GM12878 (cell line): ENCODE data around the gene DUT. TPM values are rescaled to one million over a fixed set of nuclear protein-coding genes. Genes with fewer than 3 reads are reported as not detected.

ENCODE experiments used
- ATAC-seq: fragments of 200-7000 bp; cut with Tn5 transposase; 3 replicates; pipeline ENCODE4 v1.9.1; 2020; ENCODE audit warnings: mild to moderate bottlenecking, moderate library complexity
- BruUV-seq: library from RNA; stranded (reverse); fragments of 400-500 nt; replicated peaks from 2 replicates; lab custom pipeline; 2021; lab: Mats Ljungman, UMichigan
- CTCF ChIA-PET: fragments of 300-600 bp; sonication (Branson Sonifier 250); formaldehyde crosslinking; extraction: SDS; loops from one replicate; lab custom pipeline; 2021; ENCODE audit warnings: inconsistent platforms; lab: Yijun Ruan, JAX
- POLR2A ChIA-PET: fragments of 350-600 bp; formaldehyde crosslinking; extraction: SDS; loops from one replicate; lab custom pipeline; 2021; ENCODE audit warnings: inconsistent platforms; lab: Charles Lee
- RAD21 ChIA-PET: fragments of 300-600 bp; sonication (Branson Sonifier 250); formaldehyde crosslinking; loops from one replicate; lab custom pipeline; 2023; ENCODE audit warnings: antibody characterized with exemption; ENCODE audit not compliant: unreplicated experiment; lab: Charles Lee
- SMC1A ChIA-PET: fragments of 300-600 bp; sonication (Branson Sonifier 250); formaldehyde crosslinking; loops from one replicate; lab custom pipeline; 2023; ENCODE audit not compliant: unreplicated experiment, uncharacterized antibody; lab: Charles Lee
- DNase-seq: peaks from one replicate; pipeline ENCODE4 v3.0.0-alpha.2; 2011; ENCODE audit warnings: low read depth, low spot score
- FAIRE-seq: peaks from 3 replicates; lab custom pipeline; 2011; peaks lifted over from hg19 to GRCh38; lab: Jason Lieb, UNC
- H2AFZ ChIP-seq: 2 replicates; pipeline ENCODE4 v1.6.0; 2011; ENCODE audit warnings: low read depth, low read length, control low read depth; ENCODE audit not compliant: control insufficient read depth
- H3K27ac ChIP-seq: 2 replicates; pipeline ENCODE4 v1.5.1; 2011; ENCODE audit warnings: control low read depth; ENCODE audit not compliant: control insufficient read depth, insufficient read depth
- H3K27me3 ChIP-seq, 2 experiments: replicated peaks in 1 of 2; 2 replicates each; pipeline versions ENCODE4 v1.6.0 to v1.6.1; 2011; ENCODE audit warnings: low read length in 1 of 2; ENCODE audit not compliant: control insufficient read depth in 2 of 2, insufficient read depth in 2 of 2
- H3K36me3 ChIP-seq, 2 experiments: 2 replicates each; pipeline ENCODE4 v1.5.1; 2011; ENCODE audit warnings: low read length in 1 of 2; ENCODE audit not compliant: control insufficient read depth in 2 of 2, insufficient read depth in 2 of 2
- H3K4me1 ChIP-seq: 2 replicates; pipeline ENCODE4 v1.6.1; 2011; ENCODE audit warnings: mild to moderate bottlenecking, low read length, moderate library complexity, mixed read lengths; ENCODE audit not compliant: control insufficient read depth, insufficient read depth
- H3K4me2 ChIP-seq: 2 replicates; pipeline ENCODE4 v1.6.0; 2011; ENCODE audit warnings: control low read depth; ENCODE audit not compliant: control insufficient read depth, insufficient read depth
- H3K4me3 ChIP-seq: fragments of 200-600 bp; sonication (generic); 2 replicates; pipeline ENCODE4 v1.5.1; 2016
- H3K79me2 ChIP-seq: 2 replicates; pipeline ENCODE4 v1.6.0; 2011; ENCODE audit warnings: low read length; ENCODE audit not compliant: control insufficient read depth, insufficient read depth
- H3K9ac ChIP-seq: 2 replicates; pipeline ENCODE4 v1.8.0; 2011; ENCODE audit warnings: low read length, control low read depth, mixed read lengths; ENCODE audit not compliant: control insufficient read depth, insufficient read depth
- H3K9me3 ChIP-seq: replicated peaks from 3 replicates; pipeline ENCODE4 v1.5.1; 2011; ENCODE audit warnings: mild to moderate bottlenecking, low read length; ENCODE audit not compliant: control insufficient read depth, insufficient read depth
- H4K20me1 ChIP-seq: 2 replicates; pipeline ENCODE4 v1.6.0; 2011; ENCODE audit not compliant: control insufficient read depth, insufficient read depth
- CEBPB ChIP-seq, 2 experiments: fragments of 150-350 bp in 1 of 2; IDR thresholded peaks; 2 replicates each; pipeline ENCODE4 v1.6.1; 2012 to 2014; ENCODE audit warnings: low read depth in 2 of 2, low read length in 2 of 2, borderline replicate concordance in 1 of 2, inconsistent platforms in 1 of 2
- CTCF ChIP-seq, 3 experiments: IDR thresholded peaks in 2 of 3; conservative IDR thresholded peaks in 1 of 3; 2 replicates each; pipeline ENCODE4 v1.5.1; 2011; ENCODE audit warnings: low read depth in 3 of 3, low read length in 3 of 3, mild to moderate bottlenecking in 3 of 3, control low read depth in 2 of 3, moderate library complexity in 2 of 3, inconsistent platforms in 1 of 3, mixed read lengths in 1 of 3; ENCODE audit not compliant: control insufficient read depth in 2 of 3, insufficient read depth in 1 of 3; ENCODE audit errors: extremely low read depth in 1 of 3
- E2F4 ChIP-seq: IDR thresholded peaks from 2 replicates; pipeline ENCODE4 v1.6.1; 2012; ENCODE audit warnings: low read depth, low read length, improper control_type of control experiment
- KDM1A ChIP-seq: fragments of 200-600 bp; sonication (generic); IDR thresholded peaks from 2 replicates; pipeline ENCODE4 v1.6.1; 2016; ENCODE audit warnings: borderline replicate concordance
- MTA2 ChIP-seq: fragments of 450-650 bp; IDR thresholded peaks from 2 replicates; pipeline ENCODE4 v1.6.1; 2016; ENCODE audit warnings: low read depth, mild to moderate bottlenecking, moderate library complexity
- MXI1 ChIP-seq: fragments of 150-350 bp; IDR thresholded peaks from 2 replicates; pipeline ENCODE4 v1.6.1; 2011; ENCODE audit warnings: low read depth, mild to moderate bottlenecking, inconsistent platforms, low read length, improper control_type of control experiment
- NFXL1 ChIP-seq: fragments of 450-650 bp; IDR thresholded peaks from 2 replicates; pipeline ENCODE4 v1.6.1; 2017; ENCODE audit warnings: antibody characterized with exemption, mild to moderate bottlenecking, borderline replicate concordance
- PML ChIP-seq: IDR thresholded peaks from 2 replicates; pipeline ENCODE4 v1.6.1; 2012; ENCODE audit warnings: low read length, inconsistent platforms
- RBBP5 ChIP-seq: fragments of 200-600 bp; sonication (generic); conservative IDR thresholded peaks from 2 replicates; pipeline ENCODE4 v1.6.1; 2016
- SKIL ChIP-seq: fragments of 450-650 bp; IDR thresholded peaks from 2 replicates; pipeline ENCODE4 v1.6.1; 2017; ENCODE audit warnings: mild to moderate bottlenecking, low read depth, inconsistent platforms; ENCODE audit not compliant: poor library complexity, severe bottlenecking
- SMARCA5 ChIP-seq: fragments of 450-650 bp; IDR thresholded peaks from 2 replicates; pipeline ENCODE4 v1.6.1; 2017; ENCODE audit warnings: mild to moderate bottlenecking
- SUZ12 ChIP-seq: fragments of 200-600 bp; sonication (generic); IDR thresholded peaks from one replicate; pipeline ENCODE4 v1.6.1; 2018; ENCODE audit warnings: antibody characterized with exemption, mild to moderate bottlenecking; ENCODE audit not compliant: unreplicated experiment
- TARDBP ChIP-seq: IDR thresholded peaks from 2 replicates; pipeline ENCODE4 v1.6.1; 2016; ENCODE audit warnings: borderline replicate concordance
- ZBTB4 ChIP-seq: fragments of 450-650 bp; formaldehyde crosslinking; IDR thresholded peaks from 2 replicates; pipeline ENCODE4 v1.4.0; 2022; ENCODE audit warnings: mild to moderate bottlenecking, moderate library complexity
- WGBS: methylation state at CpG from one replicate; pipeline ENCODE4 v1.1.6; 2016; ENCODE audit warnings: low lambda C conversion rate; ENCODE audit not compliant: insufficient replicate concordance, insufficient coverage; ENCODE audit errors: missing lambda C conversion rate; 5-methylcytosine and 5-hydroxymethylcytosine counted together
- in situ Hi-C: fragments of 300-500 bp; cut with MboI; formaldehyde crosslinking; loops from 9 replicates; pipeline ENCODE4 v1.14.3; 2018; ENCODE audit warnings: mixed read lengths
- intact Hi-C: fragments of 100-400 bp; cut with micrococcal nuclease; formaldehyde crosslinking; loops from one replicate; pipeline ENCODE4 v1.14.2; 2022; ENCODE audit not compliant: unreplicated experiment
- polyA plus RNA-seq, 11 experiments: library from polyadenylated mRNA; depleted of rRNA in 4 of 11; unstranded in 6 of 11; stranded (reverse) in 5 of 11; fragments of >200 nt; fragmentation: Nextera tagmentation in 4 of 11; fragmentation: Illumina TruSeq in 1 of 11; extraction: Ambion mirVana in 4 of 11; extraction: Trizol in 1 of 11; gene quantifications; 1 replicate in 1 of 11; 2 replicates in 10 of 11; pipeline versions ENCODE4 v1.2.1 to v1.2.3, GENCODE V29; 2011 to 2016; ENCODE audit warnings: inconsistent platforms in 2 of 11, missing spikeins in 2 of 11, low read depth in 1 of 11
- total RNA-seq, 4 experiments: library from RNA; depleted of rRNA in 3 of 4; stranded (reverse); fragments of >200 nt in 3 of 4; fragmentation: Illumina TruSeq in 1 of 4; extraction: Trizol in 1 of 4; gene quantifications; 2 replicates each; pipeline versions ENCODE4 v1.2.1 to v1.2.3, GENCODE V29; 2013 to 2021

Gene DUT
- total and polyA plus RNA-seq, 10 of the 15 experiments (the other 5 are each of a cell fraction or from before 2014, with no cell fraction given): 20.1 to 452 (median 149) TPM

GRCh38 chr15:48289628-48290027, 41.6 kb upstream of the DUT start:
- Histone ChIP-seq H3K36me3 (no peaks in the 10 kb centered on the region), H3K4me2 (no peak overlapping the region), H3K79me2 (no peaks in the 10 kb centered on the region), H3K9ac (no peak overlapping the region), H3K27ac (no peak overlapping the region), H4K20me1 (no peaks in the 10 kb centered on the region), H3K4me3 (no peak overlapping the region), H3K9me3 (no peaks in the 10 kb centered on the region), H2AFZ (no peak overlapping the region), H3K27me3 (no peaks in the 10 kb centered on the region), H3K4me1 (no peaks in the 10 kb centered on the region)
- intact Hi-C loops (loop anchor here (5.0 kb wide), 1 partner anchor 1092 kb away; no protein-coding TSS in a partner anchor), in situ Hi-C loops (loop anchor here (10.0 kb wide), 1 partner anchor 1095 kb away; no protein-coding TSS in a partner anchor)
- ChIA-PET POLR2A (no interaction called here), SMC1A (interaction anchor here (0.9 to 1.2 kb wide), 2 partner anchors 41 to 1093 kb away, joined by 3 read pairs; no protein-coding TSS in a partner anchor), RAD21 (interaction anchor here (1.1 to 1.2 kb wide), 2 partner anchors 63 to 1093 kb away, joined by 3 read pairs; no protein-coding TSS in a partner anchor), CTCF (interaction anchor here (0.7 to 8.8 kb wide), 6 partner anchors 14 to 1765 kb away, joined by 3 to 78 read pairs (median 4); no protein-coding TSS in a partner anchor)
- TF ChIP-seq CTCF (IDR thresholded peaks at IDR 0.05 in 2 of 3, conservative IDR thresholded peaks at IDR 0.05 in 1 of 3; ENCODE audit: control insufficient read depth in 2 of 3, extremely low read depth in 1 of 3, insufficient read depth in 1 of 3, low read depth in 3 of 3, low read length in 3 of 3) (no peak), E2F4 (no peak), PML (no peak), SUZ12 (no peak), ZBTB4 (CRISPR knock-in tag) (no peak), SMARCA5 (no peak), SKIL (no peak), CEBPB (IDR thresholded peaks at IDR 0.05; ENCODE audit: borderline replicate concordance in 1 of 2, low read depth in 2 of 2, low read length in 2 of 2) (no peak), NFXL1 (no peak), KDM1A (no peak), MXI1 (no peak), RBBP5 (no peak), MTA2 (no peak), TARDBP (no peak)
- BruUV-seq: no TSS peak
- no peak for DNase-seq
- WGBS: 54% methylated on average over 2 of the region's 2 CpGs
- ATAC-seq: no peak
- FAIRE-seq: no peak
